SK-N-SH treated with all-trans-retinoic acid at 6 μM for 48 hours (cell line): Measurements from ENCODE around the gene ARHGAP24.

Experiments
- BACH2 ChIP-seq: fragments of 250-450 bp; sonication (Bioruptor Pico); IDR thresholded peaks from 2 replicates; pipeline ENCODE4 v1.9.0; 2021; ENCODE audit warnings: mild to moderate bottlenecking, borderline replicate concordance
- CREB5 ChIP-seq: fragments of 250-450 bp; sonication (Bioruptor Pico); IDR thresholded peaks from 2 replicates; pipeline ENCODE4 v1.5.1; 2020; ENCODE audit warnings: low read depth, mild to moderate bottlenecking, moderate library complexity
- ISL1 ChIP-seq: fragments of 250-450 bp; sonication (Bioruptor Pico); IDR thresholded peaks from 2 replicates; pipeline ENCODE4 v2.1.2; 2022; ENCODE audit warnings: mild to moderate bottlenecking, moderate library complexity
- OSR1 ChIP-seq: fragments of 250-450 bp; sonication (Bioruptor Pico); IDR thresholded peaks from 2 replicates; pipeline ENCODE4 v1.8.0; 2022; ENCODE audit warnings: moderate library complexity, mild to moderate bottlenecking, inconsistent platforms
- PATZ1 ChIP-seq: fragments of 250-450 bp; sonication (Bioruptor Pico); IDR thresholded peaks from 2 replicates; pipeline ENCODE4 v1.8.0; 2020; ENCODE audit warnings: mild to moderate bottlenecking, moderate library complexity, borderline replicate concordance
- POU6F1 ChIP-seq: fragments of 250-450 bp; sonication (Bioruptor Pico); IDR thresholded peaks from 2 replicates; pipeline ENCODE4 v1.8.0; 2021; ENCODE audit warnings: low read depth, mild to moderate bottlenecking, moderate library complexity, borderline replicate concordance
- SNAI2 ChIP-seq: fragments of 250-450 bp; sonication (Bioruptor Pico); IDR thresholded peaks from 2 replicates; pipeline ENCODE4 v1.5.0; 2020; ENCODE audit warnings: mild to moderate bottlenecking, moderate library complexity
- TOX ChIP-seq: fragments of 250-450 bp; sonication (Bioruptor Pico); IDR thresholded peaks from 2 replicates; pipeline ENCODE4 v1.8.0; 2021; ENCODE audit warnings: mild to moderate bottlenecking, moderate library complexity, borderline replicate concordance
- ZC3H10 ChIP-seq: fragments of 250-450 bp; sonication (Bioruptor Pico); IDR thresholded peaks from 2 replicates; pipeline ENCODE4 v1.5.1; 2021; ENCODE audit warnings: mild to moderate bottlenecking, moderate library complexity
- ZFP3 ChIP-seq: fragments of 250-450 bp; sonication (Bioruptor Pico); IDR thresholded peaks from 2 replicates; pipeline ENCODE4 v1.5.0; 2020; ENCODE audit warnings: mild to moderate bottlenecking, moderate library complexity
- ZFP30 ChIP-seq: fragments of 450-650 bp; formaldehyde crosslinking; IDR thresholded peaks from 2 replicates; pipeline ENCODE4 v1.5.0; 2022; ENCODE audit warnings: mild to moderate bottlenecking, moderate library complexity
- ZNF70 ChIP-seq: fragments of 450-650 bp; formaldehyde crosslinking; IDR thresholded peaks from 2 replicates; pipeline ENCODE4 v1.5.0; 2020; ENCODE audit warnings: mild to moderate bottlenecking, moderate library complexity
- ZNF8 ChIP-seq: fragments of 450-650 bp; formaldehyde crosslinking; IDR thresholded peaks from 2 replicates; pipeline ENCODE4 v1.5.0; 2020; ENCODE audit warnings: mild to moderate bottlenecking, moderate library complexity

GRCh38 chr4:85688055-85688740 lies 213.2 kb downstream of the ARHGAP24 start:
- TF ChIP-seq ISL1 (CRISPR knock-in tag): no peak
- TF ChIP-seq OSR1 (CRISPR knock-in tag): no peak
- no peak for TF ChIP-seq POU6F1 (CRISPR knock-in tag)
- TF ChIP-seq ZFP30 (CRISPR knock-in tag): no peak
- TF ChIP-seq CREB5: no peak
- no peak for TF ChIP-seq ZFP3 (CRISPR knock-in tag)
- TF ChIP-seq ZC3H10 (CRISPR knock-in tag): no peak
- TF ChIP-seq ZNF8 (CRISPR knock-in tag): no peak
- TF ChIP-seq PATZ1 (CRISPR knock-in tag): no peak
- TF ChIP-seq ZNF70: no peak
- TF ChIP-seq SNAI2: no peak
- TF ChIP-seq TOX (CRISPR knock-in tag): no peak
- no peak for TF ChIP-seq BACH2 (CRISPR knock-in tag)
